MM.1S (cell line): ENCODE measurements around the gene CERS6.
A peak's percentile ranks its signal among the peaks of the same experiment; 100 is the strongest.

ENCODE experiments used
- DNase-seq: peaks from one replicate; pipeline ENCODE4 v3.0.0-alpha.2; 2015
- H2AFZ ChIP-seq: fragments of 300-600 bp; sonication (generic); 2 replicates; pipeline ENCODE4 v1.6.0; 2016; ENCODE audit warnings: antibody characterized with exemption, low read length
- H3F3A ChIP-seq: fragments of 300-600 bp; sonication (generic); 2 replicates; pipeline ENCODE4 v1.6.1; 2016; ENCODE audit warnings: mild to moderate bottlenecking, antibody characterized with exemption, low read length, moderate library complexity, mixed read lengths; ENCODE audit not compliant: insufficient read depth
- H3K27ac ChIP-seq: fragments of 300-600 bp; sonication (generic); 2 replicates; pipeline ENCODE4 v1.5.1; 2016; ENCODE audit warnings: mild to moderate bottlenecking, low read length
- H3K27me3 ChIP-seq: fragments of 300-600 bp; sonication (generic); replicated peaks from 2 replicates; pipeline ENCODE4 v1.6.0; 2016; ENCODE audit warnings: low read length; ENCODE audit not compliant: insufficient read depth
- H3K36me3 ChIP-seq: fragments of 300-600 bp; sonication (generic); replicated peaks from 2 replicates; pipeline ENCODE4 v1.6.1; 2016; ENCODE audit warnings: mild to moderate bottlenecking, low read length, mixed read lengths; ENCODE audit not compliant: insufficient read depth
- H3K4me1 ChIP-seq: fragments of 300-600 bp; sonication (generic); 2 replicates; pipeline ENCODE4 v1.6.1; 2016; ENCODE audit warnings: low read length, mixed read lengths
- H3K4me2 ChIP-seq: fragments of 300-600 bp; sonication (generic); 2 replicates; pipeline ENCODE4 v1.6.0; 2016; ENCODE audit warnings: low read depth, low read length
- H3K4me3 ChIP-seq: fragments of 300-600 bp; sonication (generic); 2 replicates; pipeline ENCODE4 v1.5.1; 2016; ENCODE audit warnings: low read length, mixed read lengths
- H3K79me2 ChIP-seq: fragments of 300-600 bp; sonication (generic); 2 replicates; pipeline ENCODE4 v1.6.1; 2016; ENCODE audit warnings: mixed run types, low read length, mixed read lengths
- H3K9ac ChIP-seq: fragments of 300-600 bp; sonication (generic); 2 replicates; pipeline ENCODE4 v1.6.1; 2016; ENCODE audit warnings: low read length, mixed read lengths
- H3K9me2 ChIP-seq: fragments of 300-600 bp; sonication (generic); replicated peaks from 2 replicates; pipeline ENCODE4 v1.6.1; 2016; ENCODE audit warnings: mild to moderate bottlenecking, low read length, mixed read lengths; ENCODE audit not compliant: insufficient read depth
- H3K9me3 ChIP-seq: fragments of 300-600 bp; sonication (generic); replicated peaks from 2 replicates; pipeline ENCODE4 v1.6.1; 2016; ENCODE audit warnings: mild to moderate bottlenecking, low read length, mixed read lengths; ENCODE audit not compliant: insufficient read depth
- H4K20me1 ChIP-seq: fragments of 300-600 bp; sonication (generic); 2 replicates; pipeline ENCODE4 v1.6.1; 2016; ENCODE audit warnings: mild to moderate bottlenecking, low read length, moderate library complexity, mixed read lengths; ENCODE audit not compliant: insufficient read depth
- EZH2 ChIP-seq: fragments of 300-600 bp; sonication (generic); optimal IDR thresholded peaks from 2 replicates; pipeline ENCODE3; 2017; ENCODE audit warnings: low read depth, mild to moderate bottlenecking, antibody characterized with exemption, low read length, mixed read lengths
- EZH2phosphoT487 ChIP-seq: fragments of 300-600 bp; sonication (generic); IDR thresholded peaks from 2 replicates; pipeline ENCODE4 v1.6.1; 2018; ENCODE audit warnings: antibody characterized with exemption, low read length
- TF ChIP-seq, protein P1 (sequence below): fragments of 300-600 bp; sonication (generic); IDR thresholded peaks from 2 replicates; pipeline ENCODE4 v1.5.1; 2016; ENCODE audit warnings: antibody characterized with exemption, low read length, mixed read lengths

Gene CERS6

DNA sequence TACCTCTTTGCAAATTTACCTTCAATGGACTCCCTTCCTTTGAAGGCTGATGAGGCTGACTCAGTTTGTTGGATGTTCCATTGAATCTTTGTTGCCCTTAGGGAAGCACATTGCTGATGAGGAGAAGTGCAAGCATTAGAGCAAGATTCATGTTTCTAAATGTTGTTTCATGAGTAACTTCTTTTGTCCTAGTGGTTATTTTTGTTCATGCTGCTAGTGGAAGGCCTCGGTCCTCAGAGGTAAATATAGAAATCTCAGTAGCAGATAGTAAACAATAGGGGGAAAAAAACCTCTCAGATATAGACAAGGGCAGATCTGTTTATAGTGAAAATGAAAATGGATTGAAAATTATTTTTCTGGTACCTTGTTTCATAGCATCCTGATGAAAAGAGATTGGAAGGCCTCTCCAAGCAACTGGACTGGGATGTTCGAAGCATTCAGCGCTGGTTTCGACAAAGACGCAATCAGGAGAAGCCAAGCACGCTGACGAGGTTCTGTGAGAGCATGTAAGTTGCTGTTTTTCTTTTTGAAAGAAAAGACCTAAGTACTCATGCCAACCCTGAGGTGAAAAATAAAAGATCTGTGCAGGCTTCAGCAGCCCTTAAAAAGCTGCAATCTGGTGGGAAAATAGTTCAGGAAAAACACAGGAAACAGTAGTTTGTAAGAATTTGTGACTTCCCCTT lies 104.9 kb downstream of the CERS6 start:
- peak overlapping the region; percentile 24 for H3K4me2 ChIP-seq
- H3K4me1 ChIP-seq, result peaks cover 30% of the 10 kb centered on the region
- H3K9ac ChIP-seq, result no peak overlapping the region
- no peak for TF ChIP-seq EZH2phosphoT487
- TF ChIP-seq, protein P1, sequence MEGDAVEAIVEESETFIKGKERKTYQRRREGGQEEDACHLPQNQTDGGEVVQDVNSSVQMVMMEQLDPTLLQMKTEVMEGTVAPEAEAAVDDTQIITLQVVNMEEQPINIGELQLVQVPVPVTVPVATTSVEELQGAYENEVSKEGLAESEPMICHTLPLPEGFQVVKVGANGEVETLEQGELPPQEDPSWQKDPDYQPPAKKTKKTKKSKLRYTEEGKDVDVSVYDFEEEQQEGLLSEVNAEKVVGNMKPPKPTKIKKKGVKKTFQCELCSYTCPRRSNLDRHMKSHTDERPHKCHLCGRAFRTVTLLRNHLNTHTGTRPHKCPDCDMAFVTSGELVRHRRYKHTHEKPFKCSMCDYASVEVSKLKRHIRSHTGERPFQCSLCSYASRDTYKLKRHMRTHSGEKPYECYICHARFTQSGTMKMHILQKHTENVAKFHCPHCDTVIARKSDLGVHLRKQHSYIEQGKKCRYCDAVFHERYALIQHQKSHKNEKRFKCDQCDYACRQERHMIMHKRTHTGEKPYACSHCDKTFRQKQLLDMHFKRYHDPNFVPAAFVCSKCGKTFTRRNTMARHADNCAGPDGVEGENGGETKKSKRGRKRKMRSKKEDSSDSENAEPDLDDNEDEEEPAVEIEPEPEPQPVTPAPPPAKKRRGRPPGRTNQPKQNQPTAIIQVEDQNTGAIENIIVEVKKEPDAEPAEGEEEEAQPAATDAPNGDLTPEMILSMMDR, result no peak
- TF ChIP-seq EZH2, result no peak
- H3K27me3 ChIP-seq, result no peaks in the 10 kb centered on the region
- H3K9me2 ChIP-seq, result no peaks in the 10 kb centered on the region
- 0 out of 2 replicates have a peak, but pooled peaks cover 8% of the 10 kb centered on the region for H3F3A ChIP-seq
- peak; percentile 61 for DNase-seq
- H3K79me2 ChIP-seq, result peaks cover 5% of the 10 kb centered on the region; the same call in 1 of the 2 replicates
- H3K9me3 ChIP-seq, result no peaks in the 10 kb centered on the region
- peak overlapping the region; percentile 55; the same call in 1 of the 2 replicates for H3K27ac ChIP-seq
- no peaks in the 10 kb centered on the region; the same call in 1 of the 2 replicates for H3K36me3 ChIP-seq
- no peak overlapping the region for H3K4me3 ChIP-seq
- no peak overlapping the region for H2AFZ ChIP-seq
- H4K20me1 ChIP-seq, result no peaks in the 10 kb centered on the region

DNA sequence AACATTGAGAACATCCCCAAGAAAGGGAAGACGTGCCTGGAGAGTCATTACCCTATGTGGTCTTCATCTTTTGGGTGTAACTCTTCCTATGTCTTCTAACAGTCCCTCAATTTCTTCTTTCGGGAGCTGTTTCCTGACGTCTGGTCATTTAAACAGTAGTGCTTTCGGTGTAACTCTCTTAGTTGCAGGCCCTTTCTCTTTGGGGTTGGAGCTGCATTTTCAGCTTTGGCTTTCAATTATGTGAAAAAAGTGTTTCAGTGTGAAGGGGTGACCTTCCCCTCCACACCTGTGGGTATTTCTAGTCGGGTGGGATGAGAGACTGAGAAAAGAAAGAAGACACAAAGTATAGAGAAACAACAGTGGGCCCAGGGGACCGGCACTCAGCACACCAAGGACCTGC lies 105.9 kb downstream of the CERS6 start:
- Histone ChIP-seq H3K9me2 (no peaks in the 10 kb centered on the region), H3K4me3 (no peak overlapping the region), H3K27me3 (no peaks in the 10 kb centered on the region), H3F3A (0 out of 2 replicates have a peak, but pooled peaks cover 8% of the 10 kb centered on the region), H3K9ac (no peak overlapping the region), H3K4me2 (no peak overlapping the region), H2AFZ (no peak overlapping the region), H4K20me1 (no peaks in the 10 kb centered on the region), H3K9me3 (no peaks in the 10 kb centered on the region), H3K79me2 (peaks cover 5% of the 10 kb centered on the region; the same call in 1 of the 2 replicates), H3K36me3 (no peaks in the 10 kb centered on the region; the same call in 1 of the 2 replicates), H3K27ac (peak overlapping the region; percentile 2; the same call in 1 of the 2 replicates), H3K4me1 (peaks cover 30% of the 10 kb centered on the region)
- no peak for DNase-seq
- TF ChIP-seq, protein P1, result no peak
- no peak for TF ChIP-seq EZH2phosphoT487
- TF ChIP-seq EZH2, result no peak

DNA sequence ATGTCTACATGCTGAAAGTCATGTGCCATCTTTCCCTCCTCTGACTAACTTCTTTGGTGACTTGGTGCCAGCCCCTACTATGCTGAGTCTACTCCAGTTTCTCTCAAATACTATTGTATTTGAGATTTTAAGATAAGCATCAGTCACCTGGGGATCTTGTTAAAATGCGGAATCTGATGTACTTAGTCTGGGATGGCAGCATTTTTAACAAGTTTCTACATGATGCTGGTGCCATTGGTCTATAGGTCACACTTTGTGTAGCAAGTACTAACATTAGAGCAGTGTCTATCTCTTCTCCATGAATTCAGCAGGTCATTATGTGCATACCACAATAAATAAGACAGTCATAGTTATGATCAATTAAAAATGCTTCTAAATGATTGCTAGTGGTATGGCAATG lies 106.9 kb downstream of the CERS6 start:
- H3K27me3 ChIP-seq, result no peaks in the 10 kb centered on the region
- no peaks in the 10 kb centered on the region; the same call in 1 of the 2 replicates for H3K36me3 ChIP-seq
- H3K4me2 ChIP-seq, result no peak overlapping the region
- no peaks in the 10 kb centered on the region for H3K9me3 ChIP-seq
- TF ChIP-seq EZH2, result no peak
- no peak for TF ChIP-seq EZH2phosphoT487
- TF ChIP-seq, protein P1, result no peak
- no peaks in the 10 kb centered on the region for H4K20me1 ChIP-seq
- DNase-seq, result no peak
- H3K79me2 ChIP-seq, result peaks cover 7% of the 10 kb centered on the region
- no peak overlapping the region for H3K9ac ChIP-seq
- 0 out of 2 replicates have a peak, but pooled peaks cover 8% of the 10 kb centered on the region for H3F3A ChIP-seq
- no peak overlapping the region for H3K27ac ChIP-seq
- H3K9me2 ChIP-seq, result no peaks in the 10 kb centered on the region
- no peak overlapping the region for H2AFZ ChIP-seq
- no peak overlapping the region for H3K4me3 ChIP-seq
- peaks cover 30% of the 10 kb centered on the region for H3K4me1 ChIP-seq
